HL-60 (cell line): Measurements from ENCODE around the gene LYSMD3.

Experiments used
- POLR2AphosphoS5 ChIP-seq: IDR thresholded peaks from 2 replicates; pipeline ENCODE4 v1.6.1; 2012; ENCODE audit warnings: low read depth
- TF ChIP-seq, protein P1 (sequence below): IDR thresholded peaks from one replicate; pipeline ENCODE4 v1.5.1; 2011; ENCODE audit warnings: low read length, control low read depth, inconsistent platforms; ENCODE audit not compliant: insufficient read depth

DNA sequence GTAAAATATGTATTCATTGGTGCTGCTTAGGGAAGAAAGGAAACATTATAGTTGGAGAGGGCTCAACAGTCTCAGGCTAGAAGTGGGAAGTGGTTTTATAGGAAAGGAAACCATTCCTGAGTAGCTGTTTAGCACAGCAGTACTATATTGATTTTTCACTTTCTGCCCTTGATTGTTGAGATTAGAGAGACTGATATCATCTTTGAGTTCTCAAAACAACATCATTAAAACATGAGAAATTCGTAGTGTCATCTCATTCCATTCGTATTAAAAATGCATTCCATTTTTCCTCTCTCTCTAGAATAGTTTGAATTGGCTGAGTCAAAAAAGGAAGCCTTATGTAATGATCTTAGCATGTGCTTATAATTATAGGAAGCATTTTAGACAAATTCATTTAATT, 40.6 kb downstream of the LYSMD3 start:
- TF ChIP-seq, protein P1, sequence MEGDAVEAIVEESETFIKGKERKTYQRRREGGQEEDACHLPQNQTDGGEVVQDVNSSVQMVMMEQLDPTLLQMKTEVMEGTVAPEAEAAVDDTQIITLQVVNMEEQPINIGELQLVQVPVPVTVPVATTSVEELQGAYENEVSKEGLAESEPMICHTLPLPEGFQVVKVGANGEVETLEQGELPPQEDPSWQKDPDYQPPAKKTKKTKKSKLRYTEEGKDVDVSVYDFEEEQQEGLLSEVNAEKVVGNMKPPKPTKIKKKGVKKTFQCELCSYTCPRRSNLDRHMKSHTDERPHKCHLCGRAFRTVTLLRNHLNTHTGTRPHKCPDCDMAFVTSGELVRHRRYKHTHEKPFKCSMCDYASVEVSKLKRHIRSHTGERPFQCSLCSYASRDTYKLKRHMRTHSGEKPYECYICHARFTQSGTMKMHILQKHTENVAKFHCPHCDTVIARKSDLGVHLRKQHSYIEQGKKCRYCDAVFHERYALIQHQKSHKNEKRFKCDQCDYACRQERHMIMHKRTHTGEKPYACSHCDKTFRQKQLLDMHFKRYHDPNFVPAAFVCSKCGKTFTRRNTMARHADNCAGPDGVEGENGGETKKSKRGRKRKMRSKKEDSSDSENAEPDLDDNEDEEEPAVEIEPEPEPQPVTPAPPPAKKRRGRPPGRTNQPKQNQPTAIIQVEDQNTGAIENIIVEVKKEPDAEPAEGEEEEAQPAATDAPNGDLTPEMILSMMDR, result no peak
- no peak for TF ChIP-seq POLR2AphosphoS5
